ACC112 (cell line): ENCODE results near the gene FAIM2.
A peak's percentile ranks its signal among the peaks of the same experiment; 100 is the strongest.

Experiments used
- H2AFZ ChIP-seq: fragments of 200-600 bp; sonication (generic); one replicate; pipeline ENCODE4 v1.6.0; 2017; ENCODE audit warnings: antibody characterized with exemption, low read length; ENCODE audit not compliant: unreplicated experiment
- H3K27ac ChIP-seq: fragments of 200-600 bp; sonication (generic); 2 replicates; pipeline ENCODE4 v1.5.1; 2014; ENCODE audit warnings: low read depth, mild to moderate bottlenecking, antibody characterized with exemption, low read length, moderate library complexity
- H3K27me3 ChIP-seq: fragments of 200-600 bp; sonication (generic); 2 replicates; pipeline ENCODE4 v1.6.1; 2014; ENCODE audit warnings: mild to moderate bottlenecking, antibody characterized with exemption, low read length, moderate library complexity, mixed read lengths; ENCODE audit not compliant: insufficient read depth
- H3K36me3 ChIP-seq: fragments of 200-600 bp; sonication (generic); 2 replicates; pipeline ENCODE4 v1.6.1; 2016; ENCODE audit warnings: mild to moderate bottlenecking, antibody characterized with exemption, low read length, moderate library complexity, mixed read lengths; ENCODE audit not compliant: insufficient read depth
- H3K4me1 ChIP-seq: fragments of 200-600 bp; sonication (generic); one replicate; pipeline ENCODE4 v1.6.1; 2016; ENCODE audit warnings: low read length, mixed read lengths; ENCODE audit not compliant: insufficient read depth, unreplicated experiment, control insufficient read depth
- H3K4me3 ChIP-seq: fragments of 200-600 bp; sonication (generic); 2 replicates; pipeline ENCODE4 v1.5.1; 2014; ENCODE audit warnings: mild to moderate bottlenecking, low read depth, low read length
- H3K79me2 ChIP-seq: fragments of 200-600 bp; sonication (generic); one replicate; pipeline ENCODE4 v1.6.0; 2016; ENCODE audit warnings: low read length; ENCODE audit not compliant: control insufficient read depth, unreplicated experiment, insufficient read depth

The FAIM2 gene

DNA sequence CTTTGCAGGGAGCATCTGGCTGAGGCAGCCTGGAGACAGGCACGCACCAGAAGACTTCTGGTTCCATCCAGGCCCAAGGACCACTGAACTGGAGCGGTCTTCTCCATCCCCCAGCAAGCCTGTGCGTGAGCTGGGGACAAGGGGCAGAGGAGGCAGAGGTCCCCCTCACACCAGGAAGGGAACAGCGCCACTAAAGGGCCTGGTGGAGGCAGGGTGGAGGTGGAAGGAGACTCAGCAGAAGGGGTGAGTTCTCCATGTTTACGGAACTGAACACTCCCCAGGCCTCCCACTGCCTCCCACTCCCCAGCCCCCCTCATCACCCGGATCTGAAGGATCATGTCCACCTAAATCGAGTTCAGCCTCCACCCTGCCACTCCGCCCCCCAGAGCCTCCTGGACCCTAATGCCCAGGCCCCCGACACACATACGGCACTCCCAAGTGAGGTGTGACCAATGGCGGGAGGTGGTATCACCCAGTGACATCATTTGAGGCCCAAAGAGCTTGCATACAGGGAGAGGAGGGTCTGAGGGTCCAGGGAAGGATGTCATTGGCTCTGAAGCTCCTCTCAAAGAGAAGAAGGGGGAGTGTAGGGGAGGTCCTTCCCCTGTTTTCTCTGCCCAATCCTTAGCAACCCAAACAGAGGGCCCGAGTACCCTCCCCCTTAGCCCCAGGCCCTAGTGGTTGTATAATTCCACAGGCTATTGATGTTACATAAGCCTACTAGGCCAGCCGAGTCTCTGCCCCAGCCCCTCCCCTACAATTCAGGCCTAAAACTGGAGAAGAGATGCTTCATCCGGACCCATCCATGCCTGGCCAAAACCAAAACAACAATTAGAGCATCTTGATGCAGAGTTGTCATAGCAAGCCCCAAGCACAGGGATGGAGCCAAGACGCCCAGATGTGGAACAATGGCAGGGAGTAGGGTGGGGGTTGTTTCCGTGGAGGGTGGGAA is 1.0 kb downstream of the FAIM2 start:
- Histone ChIP-seq H3K27me3 (no peaks in the 10 kb centered on the region), H3K79me2 (no peaks in the 10 kb centered on the region), H3K4me1 (peaks cover 7% of the 10 kb centered on the region), H3K27ac (no peak overlapping the region), H2AFZ (no peak overlapping the region), H3K36me3 (no peaks in the 10 kb centered on the region), H3K4me3 (0 out of 2 replicates have a peak overlapping the region, but pooled peaks have one; percentile 72)

DNA sequence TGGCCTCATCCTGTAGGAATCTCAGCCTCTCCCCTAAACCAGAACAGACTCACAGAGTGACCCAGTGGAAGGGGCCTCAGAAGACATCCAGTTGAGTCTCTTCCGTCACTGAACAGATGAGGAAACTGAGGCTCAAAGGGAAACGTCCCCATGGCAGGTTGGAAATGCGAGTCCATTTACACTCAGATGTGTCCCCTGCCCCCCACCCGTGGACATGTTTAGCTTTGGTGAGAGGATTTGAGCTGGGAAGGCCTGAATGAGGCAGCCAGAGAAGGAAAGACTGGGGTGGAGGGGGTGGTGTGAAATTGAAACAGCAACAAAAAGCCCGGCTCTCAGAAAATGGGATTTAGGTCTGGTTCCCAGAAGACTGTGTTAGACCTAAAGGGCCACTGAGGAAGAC is 1.7 kb downstream of the FAIM2 start:
- no peak overlapping the region for H3K4me3 ChIP-seq
- no peak overlapping the region for H2AFZ ChIP-seq
- H3K4me1 ChIP-seq, result peaks cover 7% of the 10 kb centered on the region
- H3K27ac ChIP-seq, result no peak overlapping the region
- no peaks in the 10 kb centered on the region for H3K27me3 ChIP-seq
- H3K36me3 ChIP-seq, result no peaks in the 10 kb centered on the region
- no peaks in the 10 kb centered on the region for H3K79me2 ChIP-seq

DNA sequence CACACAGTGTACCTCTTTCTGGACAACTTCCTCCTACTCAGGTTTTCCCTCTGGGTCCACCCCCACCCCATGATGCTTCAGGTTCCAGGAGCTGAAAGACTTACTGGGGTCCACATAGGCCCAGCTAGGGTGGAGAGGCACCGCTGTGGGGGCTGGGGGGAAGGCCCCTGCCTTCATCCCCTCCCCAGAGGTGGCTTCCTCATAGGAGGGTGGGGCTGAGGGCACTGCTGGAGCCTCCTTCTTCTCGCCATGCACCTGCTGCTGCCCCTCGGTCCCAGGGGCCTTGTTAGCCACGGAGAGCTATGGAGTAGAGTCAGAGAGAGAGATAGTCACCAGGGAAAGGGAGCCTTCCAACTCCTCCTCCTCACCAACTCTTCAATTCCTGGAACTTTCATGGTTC is 2.7 kb downstream of the FAIM2 start:
- Histone ChIP-seq H3K79me2 (no peaks in the 10 kb centered on the region), H3K4me3 (no peak overlapping the region), H2AFZ (no peak overlapping the region), H3K36me3 (no peaks in the 10 kb centered on the region), H3K4me1 (peaks cover 7% of the 10 kb centered on the region), H3K27me3 (no peaks in the 10 kb centered on the region), H3K27ac (no peak overlapping the region)

DNA sequence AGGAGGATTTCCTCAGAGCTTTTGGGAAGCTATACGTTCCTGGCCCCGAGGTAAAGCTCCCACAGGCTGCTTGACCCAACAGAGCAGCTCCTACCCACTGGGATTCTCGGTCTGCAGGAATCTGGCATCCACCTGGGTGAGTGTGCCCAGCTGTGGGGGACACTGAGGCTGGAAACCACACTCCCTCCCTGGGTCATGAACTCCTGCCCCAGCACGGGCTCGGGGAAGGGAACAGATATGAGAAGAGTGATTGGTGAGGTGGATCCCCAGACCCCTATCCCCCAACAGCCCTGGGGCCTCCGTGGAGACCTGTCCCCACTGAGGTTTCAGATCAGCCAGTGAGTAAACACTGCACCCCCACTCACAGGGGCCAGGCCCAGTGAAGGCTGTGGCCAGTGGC is 3.3 kb downstream of the FAIM2 start:
- Histone ChIP-seq H3K79me2 (no peaks in the 10 kb centered on the region), H2AFZ (no peak overlapping the region), H3K4me3 (no peak overlapping the region), H3K27ac (no peak overlapping the region), H3K27me3 (no peaks in the 10 kb centered on the region), H3K36me3 (no peaks in the 10 kb centered on the region), H3K4me1 (peaks cover 7% of the 10 kb centered on the region)

DNA sequence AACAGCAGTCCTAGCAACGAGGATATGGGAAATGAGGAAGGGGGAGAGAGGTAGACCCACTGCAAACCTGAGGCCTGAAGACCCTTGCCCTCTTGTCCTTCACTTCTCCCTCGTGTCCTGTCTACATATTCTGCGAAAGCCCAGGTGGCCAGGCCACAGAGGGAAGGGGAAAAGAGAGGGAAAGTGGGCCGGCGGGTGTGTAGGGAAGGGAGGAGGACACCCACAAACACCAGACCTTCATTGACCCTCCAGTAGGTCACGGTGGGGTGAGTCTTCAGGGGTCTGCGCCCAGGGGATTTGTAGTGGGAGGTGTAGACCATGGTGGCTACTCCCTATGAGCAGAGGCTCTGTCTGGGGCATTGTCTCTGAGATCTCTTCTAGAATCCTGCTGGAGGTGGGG is 3.8 kb downstream of the FAIM2 start:
- Histone ChIP-seq H3K4me3 (no peak overlapping the region), H3K27me3 (no peaks in the 10 kb centered on the region), H3K36me3 (no peaks in the 10 kb centered on the region), H3K79me2 (no peaks in the 10 kb centered on the region), H3K27ac (no peak overlapping the region), H3K4me1 (peaks cover 7% of the 10 kb centered on the region), H2AFZ (no peak overlapping the region)

DNA sequence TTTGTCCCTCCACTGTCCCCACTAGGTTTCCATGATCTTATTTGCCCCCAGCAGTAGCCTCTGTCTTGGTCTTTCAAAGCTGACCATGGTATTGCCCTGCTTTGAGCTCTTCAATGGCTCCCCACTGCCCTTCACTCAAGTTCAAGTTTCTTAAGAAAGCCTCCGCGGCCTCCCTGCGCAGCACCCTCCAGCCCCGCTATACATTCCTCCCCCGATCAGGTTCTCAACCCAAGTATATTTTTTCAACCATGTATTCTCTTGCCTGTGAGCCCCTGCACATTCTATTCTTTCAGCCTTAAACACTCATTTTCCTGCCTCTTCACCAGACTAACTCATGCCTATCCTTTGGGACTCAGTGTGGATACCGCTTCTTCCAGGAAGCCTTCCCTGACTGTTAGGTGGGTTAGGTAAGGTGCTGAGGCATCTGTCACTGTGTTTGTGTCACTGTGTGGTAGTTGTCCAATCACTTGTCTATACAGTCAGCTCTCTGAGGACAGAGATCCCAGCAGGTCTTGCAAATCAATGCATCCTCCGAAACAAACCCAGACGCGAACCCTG is 4.3 kb downstream of the FAIM2 start:
- Histone ChIP-seq H3K4me3 (no peak overlapping the region), H3K27ac (no peak overlapping the region), H2AFZ (no peak overlapping the region), H3K79me2 (no peaks in the 10 kb centered on the region), H3K27me3 (no peaks in the 10 kb centered on the region), H3K4me1 (peaks cover 8% of the 10 kb centered on the region), H3K36me3 (no peaks in the 10 kb centered on the region)

DNA sequence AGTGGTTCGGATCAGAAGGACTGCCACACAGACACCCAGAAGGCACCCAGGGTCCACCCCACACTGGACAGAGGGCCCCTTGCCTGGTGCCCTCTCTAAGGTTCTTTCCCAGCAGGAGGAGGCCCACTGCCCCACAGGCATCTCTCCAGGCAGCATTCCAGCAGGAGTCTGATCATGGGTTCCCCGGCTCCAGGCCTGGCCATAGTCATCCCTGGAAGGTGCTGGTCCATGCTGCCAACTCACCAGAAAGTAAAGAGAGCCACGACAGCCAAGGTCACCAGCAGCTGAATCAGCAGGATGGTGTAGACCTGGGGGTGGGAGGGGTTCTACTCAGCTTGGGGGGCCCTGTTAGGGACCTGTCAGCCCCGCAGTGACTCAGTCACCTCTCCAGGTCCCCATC is 6.4 kb downstream of the FAIM2 start:
- Histone ChIP-seq H3K4me1 (peaks cover 8% of the 10 kb centered on the region), H3K27ac (no peak overlapping the region), H3K79me2 (no peaks in the 10 kb centered on the region), H2AFZ (no peak overlapping the region), H3K27me3 (no peaks in the 10 kb centered on the region), H3K4me3 (no peak overlapping the region), H3K36me3 (no peaks in the 10 kb centered on the region)

DNA sequence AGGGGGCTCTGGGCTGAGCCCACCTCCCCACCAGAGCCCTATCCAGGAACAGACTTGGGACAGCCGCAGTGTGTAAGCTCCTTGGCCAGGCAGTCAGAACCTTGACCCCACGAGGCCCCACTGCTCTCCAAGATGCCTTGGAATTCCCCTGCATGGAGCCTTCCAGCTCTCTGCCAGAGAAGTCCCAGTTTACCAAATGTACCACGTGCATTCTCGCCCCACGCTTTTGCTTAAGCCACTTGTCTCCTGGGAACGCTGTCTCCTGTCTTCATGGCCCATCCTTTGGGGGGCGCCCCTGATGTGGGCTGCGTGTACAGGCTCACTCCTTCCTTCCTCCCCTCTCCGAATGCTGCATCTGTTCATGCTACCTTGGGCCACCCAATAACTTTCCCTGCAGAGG is 7.9 kb downstream of the FAIM2 start:
- no peaks in the 10 kb centered on the region for H3K36me3 ChIP-seq
- H3K4me1 ChIP-seq, result peaks cover 8% of the 10 kb centered on the region
- no peaks in the 10 kb centered on the region for H3K79me2 ChIP-seq
- H3K27ac ChIP-seq, result no peak overlapping the region
- no peaks in the 10 kb centered on the region for H3K27me3 ChIP-seq
- no peak overlapping the region for H3K4me3 ChIP-seq
- no peak overlapping the region for H2AFZ ChIP-seq

DNA sequence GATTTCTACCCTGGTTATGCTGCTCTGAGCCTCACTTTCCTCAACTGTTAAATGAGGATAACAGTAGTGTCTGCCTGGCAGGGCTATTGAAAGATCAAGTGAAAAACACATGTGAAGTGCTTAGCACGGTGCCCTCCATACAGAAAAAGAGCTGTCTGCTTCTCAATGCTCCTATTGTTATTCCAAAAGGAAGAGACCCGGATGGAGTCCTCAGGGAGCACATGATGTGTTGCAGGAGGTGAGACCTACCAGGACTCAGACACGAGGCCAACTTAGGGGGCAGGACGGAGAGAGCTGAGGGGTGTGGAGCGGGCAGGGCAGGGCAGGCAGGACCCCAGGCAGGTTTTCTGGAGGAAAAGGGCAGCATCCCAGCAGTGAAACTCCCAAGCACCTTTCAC is 8.9 kb downstream of the FAIM2 start:
- Histone ChIP-seq H3K27me3 (no peaks in the 10 kb centered on the region), H2AFZ (no peak overlapping the region)

DNA sequence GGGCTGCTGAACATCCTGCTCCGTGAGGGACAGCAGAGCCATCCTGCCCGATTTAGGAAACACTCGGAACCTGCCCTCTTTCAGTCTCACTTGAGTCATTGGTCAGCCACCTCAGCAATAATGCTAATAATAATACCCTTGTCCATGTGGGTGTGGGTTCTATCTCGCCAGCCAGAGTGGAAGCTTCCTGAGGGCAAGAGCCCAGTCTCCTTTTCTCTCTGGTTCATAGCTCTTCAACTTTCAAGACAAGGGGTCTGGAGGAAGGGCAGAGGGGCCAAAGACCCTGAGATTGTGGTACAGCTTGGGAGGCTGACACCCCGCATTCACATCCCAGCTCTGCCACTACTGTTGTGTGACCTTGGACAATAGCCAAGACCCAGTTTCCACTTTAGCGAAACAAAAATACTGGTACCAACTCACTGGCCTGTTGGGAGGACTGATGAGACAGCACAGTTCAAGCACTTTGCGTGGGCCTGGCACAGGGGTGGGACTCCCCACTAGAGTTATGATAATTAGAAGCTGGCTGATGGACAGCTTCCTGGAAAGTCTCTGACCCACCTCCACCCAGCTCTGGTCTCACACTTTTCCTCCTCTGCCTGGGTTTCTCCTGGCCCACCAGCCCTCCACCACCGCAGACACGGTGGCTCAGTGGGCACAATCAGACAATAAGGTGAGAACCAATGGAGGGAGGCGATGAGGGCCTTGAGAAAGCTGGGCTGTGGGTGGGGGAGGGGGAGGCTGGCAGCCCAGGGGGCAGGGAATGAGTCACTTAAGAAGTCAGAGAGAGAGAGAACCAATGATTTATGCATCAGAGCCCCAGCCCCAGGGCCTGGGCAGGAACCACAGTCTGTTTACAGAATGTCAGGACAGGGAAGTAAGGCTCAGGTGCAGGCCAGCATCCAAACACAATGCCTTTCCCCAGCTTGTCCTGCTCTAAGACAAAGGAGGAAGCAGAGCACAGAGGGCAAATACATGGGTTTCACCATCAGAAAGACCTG is 9.6 kb downstream of the FAIM2 start:
- no peaks in the 10 kb centered on the region for H3K27me3 ChIP-seq
- H3K27ac ChIP-seq, result no peak overlapping the region
- peaks cover 8% of the 10 kb centered on the region for H3K4me1 ChIP-seq
- H2AFZ ChIP-seq, result no peak overlapping the region
- H3K79me2 ChIP-seq, result no peaks in the 10 kb centered on the region
- no peaks in the 10 kb centered on the region for H3K36me3 ChIP-seq
- H3K4me3 ChIP-seq, result no peak overlapping the region

More for the DNA sequence above, 8.9 kb downstream of the FAIM2 start:
- no peak overlapping the region for H3K27ac ChIP-seq
- peaks cover 8% of the 10 kb centered on the region for H3K4me1 ChIP-seq
- no peaks in the 10 kb centered on the region for H3K36me3 ChIP-seq
- H3K79me2 ChIP-seq, result no peaks in the 10 kb centered on the region
- H3K4me3 ChIP-seq, result no peak overlapping the region
